GM18499 (cell line): ENCODE measurements around the gene ARHGAP22.

Experiments used
- ATAC-seq: cut with Tn5 transposase; IDR thresholded peaks from one replicate; pipeline ENCODE4 v1.9.1; 2021; ENCODE audit warnings: moderate number of reproducible peaks; ENCODE audit not compliant: insufficient read depth, unreplicated experiment

Gene ARHGAP22

GRCh38 chr10:48536916-48537890 lies 67.7 kb downstream of the ARHGAP22 start:
- no peak for ATAC-seq

GRCh38 chr10:48536156-48536500 lies 68.7 kb downstream of the ARHGAP22 start:
- no peak for ATAC-seq

GRCh38 chr10:48535416-48536155 lies 69.3 kb downstream of the ARHGAP22 start:
- no peak for ATAC-seq

GRCh38 chr10:48533951-48534720 lies 70.7 kb downstream of the ARHGAP22 start:
- no peak for ATAC-seq

- no peak for ATAC-seq
These were observed 71.3 kb downstream of the ARHGAP22 start for GRCh38 chr10:48533540-48533939.

GRCh38 chr10:48531486-48531885 lies 73.4 kb downstream of the ARHGAP22 start:
- ATAC-seq: no peak

- ATAC-seq: no peak
These were observed 75.5 kb downstream of the ARHGAP22 start for GRCh38 chr10:48529331-48529730.

- ATAC-seq: no peak
These were observed 77.1 kb downstream of the ARHGAP22 start for GRCh38 chr10:48527756-48528155.

- no peak for ATAC-seq
These were observed 77.9 kb downstream of the ARHGAP22 start for GRCh38 chr10:48526846-48527505.

- ATAC-seq: no peak
These were observed 78.7 kb downstream of the ARHGAP22 start for GRCh38 chr10:48526011-48526821.

GRCh38 chr10:48525113-48525512 lies 79.8 kb downstream of the ARHGAP22 start:
- ATAC-seq: no peak

- ATAC-seq: no peak
These were observed 80.8 kb downstream of the ARHGAP22 start for GRCh38 chr10:48523820-48524758.

GRCh38 chr10:48523212-48523819 lies 81.6 kb downstream of the ARHGAP22 start:
- ATAC-seq: no peak

GRCh38 chr10:48522011-48522765 lies 82.7 kb downstream of the ARHGAP22 start:
- no peak for ATAC-seq

GRCh38 chr10:48520594-48520993 lies 84.3 kb downstream of the ARHGAP22 start:
- no peak for ATAC-seq

GRCh38 chr10:48520184-48520506 lies 84.7 kb downstream of the ARHGAP22 start:
- ATAC-seq: no peak

GRCh38 chr10:48519481-48520183 lies 85.2 kb downstream of the ARHGAP22 start:
- ATAC-seq: no peak
